K562 (cell line): ENCODE data around the gene NUP35. TPM values are rescaled to one million over a fixed set of nuclear protein-coding genes. Genes with fewer than 3 reads are reported as not detected.
A peak's percentile ranks its signal among the peaks of the same experiment; 100 is the strongest.

Experiments
- CBX1 ChIP-seq: sonication (generic); IDR thresholded peaks from 2 replicates; pipeline ENCODE4 v1.6.1; 2016; ENCODE audit warnings: antibody characterized with exemption, low read depth, mild to moderate bottlenecking
- CTBP1 ChIP-seq: fragments of 450-650 bp; IDR thresholded peaks from 2 replicates; pipeline ENCODE4 v1.6.1; 2016; ENCODE audit warnings: borderline replicate concordance
- DPF2 ChIP-seq: fragments of 450-650 bp; IDR thresholded peaks from 2 replicates; pipeline ENCODE4 v1.6.1; 2016
- EGR1 ChIP-seq: fragments of 450-650 bp; conservative IDR thresholded peaks from 2 replicates; pipeline ENCODE4 v1.6.1; 2017; ENCODE audit warnings: mild to moderate bottlenecking
- HDAC1 ChIP-seq, 2 experiments: fragments of 450-650 bp; IDR thresholded peaks; 2 replicates each; pipeline ENCODE4 v1.6.1; 2016 to 2017; ENCODE audit warnings: inconsistent platforms in 1 of 2, mild to moderate bottlenecking in 1 of 2, moderate library complexity in 1 of 2
- ILK ChIP-seq: fragments of 450-650 bp; IDR thresholded peaks from 2 replicates; pipeline ENCODE4 v1.6.1; 2016; ENCODE audit warnings: missing genetic modification characterization, low read depth, mild to moderate bottlenecking, missing compliant biosample characterization, moderate library complexity, borderline replicate concordance
- MYNN ChIP-seq, 2 experiments: sonication (generic); formaldehyde crosslinking in 1 of 2; IDR thresholded peaks; 2 replicates each; pipeline versions ENCODE4 v1.5.0 to v1.6.1; 2016 to 2020; ENCODE audit warnings: antibody characterized with exemption in 1 of 2, missing genetic modification reagents in 1 of 2
- NR3C1 ChIP-seq: sonication (generic); formaldehyde crosslinking; IDR thresholded peaks from 2 replicates; pipeline ENCODE4 v1.8.1; 2022; ENCODE audit warnings: missing genetic modification reagents
- NR4A1 ChIP-seq, 2 experiments: fragments of 250-450 bp in 1 of 2; fragments of 450-650 bp in 1 of 2; sonication (Bioruptor Pico) in 1 of 2; IDR thresholded peaks; 2 replicates each; pipeline versions ENCODE4 v1.4.0 to v1.6.1; 2016 to 2020; ENCODE audit warnings: mild to moderate bottlenecking in 2 of 2, missing compliant biosample characterization in 1 of 2, missing genetic modification characterization in 1 of 2, moderate library complexity in 1 of 2
- POLR2H ChIP-seq: IDR thresholded peaks from 2 replicates; pipeline ENCODE4 v1.6.1; 2016; ENCODE audit warnings: missing genetic modification characterization, low read depth, mild to moderate bottlenecking, control low read depth, missing compliant biosample characterization, moderate library complexity
- THRAP3 ChIP-seq: fragments of 450-650 bp; IDR thresholded peaks from 2 replicates; pipeline ENCODE4 v1.6.1; 2016; ENCODE audit warnings: mild to moderate bottlenecking, inconsistent platforms, borderline replicate concordance
- ZNF232 ChIP-seq: sonication (generic); formaldehyde crosslinking; IDR thresholded peaks from 2 replicates; pipeline ENCODE4 v1.8.0; 2022; ENCODE audit warnings: mild to moderate bottlenecking, missing genetic modification reagents
- ZNF431 ChIP-seq: sonication (generic); formaldehyde crosslinking; IDR thresholded peaks from 2 replicates; pipeline ENCODE4 v1.8.0; 2022; ENCODE audit warnings: mild to moderate bottlenecking, missing genetic modification reagents
- ZNF644 ChIP-seq: fragments of 200-800 bp; sonication (Bioruptor generic); IDR thresholded peaks from 2 replicates; pipeline ENCODE4 v1.6.1; 2016; ENCODE audit warnings: low read depth, missing genetic modification characterization, missing compliant biosample characterization
- ZNF780A ChIP-seq: fragments of 250-450 bp; sonication (Bioruptor Pico); IDR thresholded peaks from 2 replicates; pipeline ENCODE4 v1.5.0; 2021; ENCODE audit warnings: mild to moderate bottlenecking
- polyA plus RNA-seq, 8 experiments: library from polyadenylated mRNA; depleted of rRNA in 4 of 8; stranded (reverse) in 5 of 8; unstranded in 3 of 8; fragments of >200 nt; fragmentation: Nextera tagmentation in 2 of 8; fragmentation: Illumina TruSeq in 1 of 8; extraction: Ambion mirVana in 2 of 8; extraction: Trizol in 1 of 8; gene quantifications; 2 replicates each; pipeline versions ENCODE4 v1.2.1 to v1.2.3, GENCODE V29; 2011 to 2014; ENCODE audit warnings: inconsistent platforms in 1 of 8, missing spikeins in 1 of 8
- total RNA-seq, 7 experiments: library from RNA; depleted of rRNA in 6 of 7; stranded (reverse); fragments of >200 nt in 6 of 7; fragmentation: Illumina TruSeq in 2 of 7; extraction: Trizol in 2 of 7; gene quantifications; 2 replicates each; pipeline versions ENCODE4 v1.2.1 to v1.2.3, GENCODE V29; 2011 to 2021; ENCODE audit warnings: low replicate concordance in 1 of 7
- TF ChIP-seq, protein P1 (sequence below): IDR thresholded peaks from 3 replicates; pipeline ENCODE4 v1.6.1; 2011; ENCODE audit warnings: borderline replicate concordance, mild to moderate bottlenecking; ENCODE audit not compliant: insufficient read length, insufficient read depth
- TF ChIP-seq, protein P2 (sequence below): fragments of 450-650 bp; IDR thresholded peaks from 2 replicates; pipeline ENCODE4 v1.7.1; 2018; ENCODE audit warnings: mild to moderate bottlenecking, low read depth; ENCODE audit not compliant: partially characterized antibody
- TF ChIP-seq, protein P3 (sequence below), 2 experiments: fragments of 150-350 bp in 1 of 2; IDR thresholded peaks; 2 replicates each; pipeline ENCODE4 v1.6.1; 2012 to 2016; ENCODE audit warnings: low read depth in 2 of 2, low read length in 2 of 2, mild to moderate bottlenecking in 1 of 2, moderate library complexity in 1 of 2
- TF ChIP-seq, protein P4 (sequence below): IDR thresholded peaks from 2 replicates; pipeline ENCODE4 v1.6.1; 2016; ENCODE audit warnings: missing genetic modification characterization, missing compliant biosample characterization

The NUP35 gene
- total and polyA plus RNA-seq, 9 of the 15 experiments (the other 6 are each of a cell fraction or from before 2014, with no cell fraction given), result 24.5 to 78.2 (median 51.1) TPM

DNA sequence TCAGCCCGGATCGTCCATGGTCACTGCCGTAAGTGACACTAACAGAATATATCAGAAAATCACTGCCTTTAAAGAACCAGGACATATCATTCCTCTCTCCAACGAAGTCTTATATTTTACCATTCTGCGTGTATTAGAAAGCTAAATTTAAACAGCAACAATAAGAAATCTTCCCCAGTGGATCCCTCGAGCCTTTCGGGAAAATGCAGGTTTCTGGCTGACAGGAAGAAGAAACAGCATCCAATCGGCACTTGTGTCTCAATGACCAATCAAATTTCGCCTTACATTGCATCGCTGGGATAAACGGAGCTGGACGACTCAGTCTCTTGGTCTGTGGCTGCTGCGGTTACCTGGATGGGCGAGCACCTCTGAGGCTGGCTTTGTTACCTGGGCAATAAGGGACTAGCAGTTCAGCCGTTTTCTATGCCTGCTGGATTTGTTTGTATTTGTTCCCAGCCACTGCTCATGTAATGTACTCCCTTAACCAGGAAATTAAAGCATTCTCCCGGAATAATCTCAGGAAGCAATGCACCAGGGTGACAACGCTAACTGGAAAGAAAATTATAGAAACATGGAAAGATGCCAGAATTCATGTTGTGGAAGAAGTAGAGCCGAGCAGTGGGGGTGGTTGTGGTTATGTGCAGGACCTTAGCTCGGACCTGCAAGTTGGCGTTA, 45.6 kb upstream of the NUP35 start, which contains the start of gene DUSP19 (continued):
- no peak for TF ChIP-seq MYNN (IDR thresholded peaks at IDR 0.05)
- TF ChIP-seq MYNN (CRISPR knock-in tag; IDR thresholded peaks at IDR 0.05), result no peak
- TF ChIP-seq NR3C1 (CRISPR knock-in tag), result no peak
- TF ChIP-seq HDAC1 (IDR thresholded peaks at IDR 0.05), result peak in 1 of 2 experiments; percentile 67; a peak in 2 of 4 replicates
- TF ChIP-seq ZNF232 (CRISPR knock-in tag), result no peak
- no peak for TF ChIP-seq CBX1
- TF ChIP-seq ZNF780A (CRISPR knock-in tag), result no peak
- TF ChIP-seq EGR1, result no peak
- no peak for TF ChIP-seq NR4A1 (CRISPR knock-in tag; IDR thresholded peaks at IDR 0.05)
- TF ChIP-seq NR4A1 (tag; IDR thresholded peaks at IDR 0.05), result no peak
- TF ChIP-seq, protein P1, sequence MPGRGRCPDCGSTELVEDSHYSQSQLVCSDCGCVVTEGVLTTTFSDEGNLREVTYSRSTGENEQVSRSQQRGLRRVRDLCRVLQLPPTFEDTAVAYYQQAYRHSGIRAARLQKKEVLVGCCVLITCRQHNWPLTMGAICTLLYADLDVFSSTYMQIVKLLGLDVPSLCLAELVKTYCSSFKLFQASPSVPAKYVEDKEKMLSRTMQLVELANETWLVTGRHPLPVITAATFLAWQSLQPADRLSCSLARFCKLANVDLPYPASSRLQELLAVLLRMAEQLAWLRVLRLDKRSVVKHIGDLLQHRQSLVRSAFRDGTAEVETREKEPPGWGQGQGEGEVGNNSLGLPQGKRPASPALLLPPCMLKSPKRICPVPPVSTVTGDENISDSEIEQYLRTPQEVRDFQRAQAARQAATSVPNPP, result no peak
- TF ChIP-seq THRAP3, result no peak; the same call in 1 of the 2 replicates
- TF ChIP-seq ILK, result no peak
- TF ChIP-seq CTBP1, result peak; percentile 98
- TF ChIP-seq, protein P2, sequence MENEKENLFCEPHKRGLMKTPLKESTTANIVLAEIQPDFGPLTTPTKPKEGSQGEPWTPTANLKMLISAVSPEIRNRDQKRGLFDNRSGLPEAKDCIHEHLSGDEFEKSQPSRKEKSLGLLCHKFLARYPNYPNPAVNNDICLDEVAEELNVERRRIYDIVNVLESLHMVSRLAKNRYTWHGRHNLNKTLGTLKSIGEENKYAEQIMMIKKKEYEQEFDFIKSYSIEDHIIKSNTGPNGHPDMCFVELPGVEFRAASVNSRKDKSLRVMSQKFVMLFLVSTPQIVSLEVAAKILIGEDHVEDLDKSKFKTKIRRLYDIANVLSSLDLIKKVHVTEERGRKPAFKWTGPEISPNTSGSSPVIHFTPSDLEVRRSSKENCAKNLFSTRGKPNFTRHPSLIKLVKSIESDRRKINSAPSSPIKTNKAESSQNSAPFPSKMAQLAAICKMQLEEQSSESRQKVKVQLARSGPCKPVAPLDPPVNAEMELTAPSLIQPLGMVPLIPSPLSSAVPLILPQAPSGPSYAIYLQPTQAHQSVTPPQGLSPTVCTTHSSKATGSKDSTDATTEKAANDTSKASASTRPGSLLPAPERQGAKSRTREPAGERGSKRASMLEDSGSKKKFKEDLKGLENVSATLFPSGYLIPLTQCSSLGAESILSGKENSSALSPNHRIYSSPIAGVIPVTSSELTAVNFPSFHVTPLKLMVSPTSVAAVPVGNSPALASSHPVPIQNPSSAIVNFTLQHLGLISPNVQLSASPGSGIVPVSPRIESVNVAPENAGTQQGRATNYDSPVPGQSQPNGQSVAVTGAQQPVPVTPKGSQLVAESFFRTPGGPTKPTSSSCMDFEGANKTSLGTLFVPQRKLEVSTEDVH, result no peak
- no peak for TF ChIP-seq ZNF431 (CRISPR knock-in tag)
- TF ChIP-seq ZNF644 (tag), result no peak
- TF ChIP-seq, protein P3, sequence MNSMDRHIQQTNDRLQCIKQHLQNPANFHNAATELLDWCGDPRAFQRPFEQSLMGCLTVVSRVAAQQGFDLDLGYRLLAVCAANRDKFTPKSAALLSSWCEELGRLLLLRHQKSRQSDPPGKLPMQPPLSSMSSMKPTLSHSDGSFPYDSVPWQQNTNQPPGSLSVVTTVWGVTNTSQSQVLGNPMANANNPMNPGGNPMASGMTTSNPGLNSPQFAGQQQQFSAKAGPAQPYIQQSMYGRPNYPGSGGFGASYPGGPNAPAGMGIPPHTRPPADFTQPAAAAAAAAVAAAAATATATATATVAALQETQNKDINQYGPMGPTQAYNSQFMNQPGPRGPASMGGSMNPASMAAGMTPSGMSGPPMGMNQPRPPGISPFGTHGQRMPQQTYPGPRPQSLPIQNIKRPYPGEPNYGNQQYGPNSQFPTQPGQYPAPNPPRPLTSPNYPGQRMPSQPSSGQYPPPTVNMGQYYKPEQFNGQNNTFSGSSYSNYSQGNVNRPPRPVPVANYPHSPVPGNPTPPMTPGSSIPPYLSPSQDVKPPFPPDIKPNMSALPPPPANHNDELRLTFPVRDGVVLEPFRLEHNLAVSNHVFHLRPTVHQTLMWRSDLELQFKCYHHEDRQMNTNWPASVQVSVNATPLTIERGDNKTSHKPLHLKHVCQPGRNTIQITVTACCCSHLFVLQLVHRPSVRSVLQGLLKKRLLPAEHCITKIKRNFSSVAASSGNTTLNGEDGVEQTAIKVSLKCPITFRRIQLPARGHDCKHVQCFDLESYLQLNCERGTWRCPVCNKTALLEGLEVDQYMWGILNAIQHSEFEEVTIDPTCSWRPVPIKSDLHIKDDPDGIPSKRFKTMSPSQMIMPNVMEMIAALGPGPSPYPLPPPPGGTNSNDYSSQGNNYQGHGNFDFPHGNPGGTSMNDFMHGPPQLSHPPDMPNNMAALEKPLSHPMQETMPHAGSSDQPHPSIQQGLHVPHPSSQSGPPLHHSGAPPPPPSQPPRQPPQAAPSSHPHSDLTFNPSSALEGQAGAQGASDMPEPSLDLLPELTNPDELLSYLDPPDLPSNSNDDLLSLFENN (IDR thresholded peaks at IDR 0.05; ENCODE audit: low read depth in 2 of 2, low read length in 2 of 2), result no peak
- peak; percentile 91 for TF ChIP-seq POLR2H (tag)
- TF ChIP-seq, protein P4, sequence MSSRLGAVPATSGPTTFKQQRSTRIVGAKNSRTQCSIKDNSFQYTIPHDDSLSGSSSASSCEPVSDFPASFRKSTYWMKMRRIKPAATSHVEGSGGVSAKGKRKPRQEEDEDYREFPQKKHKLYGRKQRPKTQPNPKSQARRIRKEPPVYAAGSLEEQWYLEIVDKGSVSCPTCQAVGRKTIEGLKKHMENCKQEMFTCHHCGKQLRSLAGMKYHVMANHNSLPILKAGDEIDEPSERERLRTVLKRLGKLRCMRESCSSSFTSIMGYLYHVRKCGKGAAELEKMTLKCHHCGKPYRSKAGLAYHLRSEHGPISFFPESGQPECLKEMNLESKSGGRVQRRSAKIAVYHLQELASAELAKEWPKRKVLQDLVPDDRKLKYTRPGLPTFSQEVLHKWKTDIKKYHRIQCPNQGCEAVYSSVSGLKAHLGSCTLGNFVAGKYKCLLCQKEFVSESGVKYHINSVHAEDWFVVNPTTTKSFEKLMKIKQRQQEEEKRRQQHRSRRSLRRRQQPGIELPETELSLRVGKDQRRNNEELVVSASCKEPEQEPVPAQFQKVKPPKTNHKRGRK (tag), result no peak
- TF ChIP-seq DPF2, result peak; percentile 48; the same call in 1 of the 2 replicates
